Natural killer cell (primary cell): ENCODE data around the gene ELOB. TPM values are rescaled to one million over a fixed set of nuclear protein-coding genes. Genes with fewer than 3 reads are reported as not detected.
"Not testable (repeated sequence)": the region's sequence is repeated elsewhere in the genome, so short reads cannot be mapped to it uniquely, and the experiment has no call there.

ENCODE experiments used
- ATAC-seq, 3 donors: fragments of 150-1000 bp in 2 of 3; fragments of 200-7000 bp in 1 of 3; cut with Tn5 transposase; 1 replicate in 1 of 3; 2 replicates in 2 of 3; pipeline ENCODE4 v1.10.0; 2021; ENCODE audit warnings: mild to moderate bottlenecking in 2 of 3, moderate library complexity in 2 of 3
- DNase-seq, 2 donors: peaks; one replicate each; pipeline versions ENCODE4 v3.0.0 to v3.0.0-alpha.2; 2013 to 2021; ENCODE audit warnings: mixed read lengths in 1 of 2
- H3K27ac ChIP-seq: one replicate; pipeline ENCODE4 v1.5.1; 2013; ENCODE audit warnings: mild to moderate bottlenecking, low read length
- H3K27me3 ChIP-seq: one replicate; pipeline ENCODE4 v1.6.1; 2013; ENCODE audit warnings: low read length; ENCODE audit not compliant: control insufficient read depth, insufficient read depth
- H3K36me3 ChIP-seq: one replicate; pipeline ENCODE4 v1.6.1; 2013; ENCODE audit warnings: low read length; ENCODE audit not compliant: control insufficient read depth, insufficient read depth
- H3K4me1 ChIP-seq: one replicate; pipeline ENCODE4 v1.6.1; 2013; ENCODE audit warnings: low read length; ENCODE audit not compliant: control insufficient read depth, insufficient read depth
- H3K4me3 ChIP-seq: one replicate; pipeline ENCODE4 v1.5.1; 2013; ENCODE audit warnings: low read length
- H3K9me3 ChIP-seq: one replicate; pipeline ENCODE4 v1.6.1; 2013; ENCODE audit warnings: low read length; ENCODE audit not compliant: control insufficient read depth, insufficient read depth
- H3K27ac Mint-ChIP-seq, 2 donors: one replicate each; pipeline ENCODE4 v1.8.0; 2022; ENCODE audit warnings: mild to moderate bottlenecking in 2 of 2, mixed read lengths in 2 of 2, moderate library complexity in 1 of 2
- H3K27me3 Mint-ChIP-seq, 2 donors: one replicate each; pipeline ENCODE4 v1.8.0; 2022; ENCODE audit warnings: low read depth in 2 of 2, mixed read lengths in 2 of 2
- H3K36me3 Mint-ChIP-seq: one replicate; pipeline ENCODE4 v1.8.0; 2022; ENCODE audit warnings: mixed read lengths
- H3K4me1 Mint-ChIP-seq, 2 donors: one replicate each; pipeline ENCODE4 v1.8.0; 2022; ENCODE audit warnings: mixed read lengths in 2 of 2
- H3K4me3 Mint-ChIP-seq: one replicate; pipeline ENCODE4 v1.8.0; 2022; ENCODE audit warnings: mild to moderate bottlenecking, moderate library complexity, mixed read lengths
- H3K9me3 Mint-ChIP-seq, 2 donors: one replicate each; pipeline ENCODE4 v1.8.0; 2022; ENCODE audit warnings: mixed read lengths in 2 of 2
- CTCF ChIP-seq: fragments of 200-600 bp; IDR thresholded peaks from one replicate; pipeline ENCODE4 v1.8.0; 2022; ENCODE audit warnings: antibody characterized with exemption
- WGBS: methylation state at CpG from one replicate; pipeline ENCODE4 v1.1.7; 2013; ENCODE audit warnings: missing lambda C conversion rate; ENCODE audit not compliant: insufficient coverage; 5-methylcytosine and 5-hydroxymethylcytosine counted together
- intact Hi-C: fragments of 100-400 bp; cut with micrococcal nuclease; formaldehyde crosslinking; loops from one replicate; pipeline ENCODE4 v1.14.2; 2022
- total RNA-seq, 4 donors: library from RNA; stranded (reverse); fragments of 120-200 nt in 1 of 4; gene quantifications; one replicate each; pipeline versions ENCODE4 v1.2.3 to v1.2.4, GENCODE V29; 2013 to 2022

The ELOB gene
- total RNA-seq, 3 donors from 2014 or later (not counting 1 experiment from before 2014, with no cell fraction given) = 146 to 207 (median 161) TPM

GRCh38 chr16:2726923-2727322 lies 50.2 kb downstream of the ELOB start:
- Histone ChIP-seq H3K9me3 (no peaks in the 10 kb centered on the region), H3K27ac (no peak overlapping the region), H3K4me1 (no peaks in the 10 kb centered on the region), H3K4me3 (no peak overlapping the region), H3K27me3 (no peaks in the 10 kb centered on the region), H3K36me3 (no peaks in the 10 kb centered on the region)
- Mint-ChIP-seq H3K27me3 (peaks cover 4 to 7% of the 10 kb centered on the region in 2 donors), H3K9me3 (no peaks in the 10 kb centered on the region), H3K4me3 (no peak overlapping the region), H3K27ac (no peak overlapping the region), H3K36me3 (no peaks in the 10 kb centered on the region), H3K4me1 (no peaks in the 10 kb centered on the region)
- 89% methylated on average over 5 of the region's 5 CpGs for WGBS
- ATAC-seq (no peak), DNase-seq (no peak)
- TF ChIP-seq CTCF = no peak
- intact Hi-C loops = no loop called here

DNA sequence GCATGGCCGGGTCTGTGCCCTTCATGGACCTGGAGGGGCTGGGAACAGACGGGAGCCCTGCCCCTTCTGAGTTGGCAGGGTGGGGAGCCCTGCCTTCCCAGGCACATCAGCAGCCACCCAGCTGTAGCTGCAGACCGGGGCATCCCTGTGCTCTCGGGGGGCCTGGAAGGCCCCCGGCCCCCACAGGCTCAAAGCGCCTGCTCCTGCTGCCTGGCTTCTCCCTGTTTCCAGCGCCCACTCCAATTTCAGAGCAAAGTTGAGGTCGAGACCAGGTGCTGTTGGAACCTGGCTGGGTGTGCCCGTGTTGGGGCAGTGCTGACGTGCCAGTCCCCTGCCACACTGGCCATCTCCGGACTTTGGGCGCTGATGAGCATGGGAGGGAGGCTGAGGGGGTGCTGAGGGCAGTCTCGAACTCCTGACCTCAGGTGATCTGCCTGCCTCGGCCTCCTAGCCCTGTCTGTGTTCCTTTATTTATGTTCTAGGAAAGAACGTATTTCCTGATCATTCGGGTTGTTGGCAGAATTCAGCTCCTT lies 52.2 kb downstream of the ELOB start:
- intact Hi-C loops = loop anchor here (5.0 kb wide), 1 partner anchor 43 kb away; the partner anchor contains the start of gene KCTD5
- ATAC-seq (no peak), DNase-seq (no peak)
- Mint-ChIP-seq H3K4me3 (no peak overlapping the region), H3K27ac (no peak overlapping the region), H3K9me3 (no peaks in the 10 kb centered on the region), H3K4me1 (no peaks in the 10 kb centered on the region), H3K36me3 (no peaks in the 10 kb centered on the region), H3K27me3 (peaks cover 4 to 7% of the 10 kb centered on the region in 2 donors)
- Histone ChIP-seq H3K4me1 (peaks cover 11% of the 10 kb centered on the region), H3K9me3 (no peaks in the 10 kb centered on the region), H3K27ac (no peak overlapping the region), H3K27me3 (no peaks in the 10 kb centered on the region), H3K36me3 (no peaks in the 10 kb centered on the region), H3K4me3 (no peak overlapping the region)
- 77% methylated on average over 16 of the region's 16 CpGs for WGBS
- no peak for TF ChIP-seq CTCF

- TF ChIP-seq CTCF = no peak
- H3K27ac ChIP-seq = no peak overlapping the region
- peaks cover 11% of the 10 kb centered on the region for H3K4me1 ChIP-seq
- DNase-seq (no peak), ATAC-seq (no peak)
- no peaks in the 10 kb centered on the region for H3K36me3 ChIP-seq
- intact Hi-C loops = loop anchor here (5.0 kb wide), 1 partner anchor 42 kb away; the partner anchor contains the start of gene KCTD5
- Mint-ChIP-seq H3K4me1 (no peaks in the 10 kb centered on the region), H3K27ac (no peak overlapping the region), H3K27me3 (peaks cover 4 to 7% of the 10 kb centered on the region in 2 donors), H3K4me3 (no peak overlapping the region), H3K36me3 (no peaks in the 10 kb centered on the region), H3K9me3 (no peaks in the 10 kb centered on the region)
- no peak overlapping the region for H3K4me3 ChIP-seq
- 79% methylated on average over 5 of the region's 7 CpGs for WGBS
- H3K27me3 ChIP-seq = no peaks in the 10 kb centered on the region
- H3K9me3 ChIP-seq = no peaks in the 10 kb centered on the region
These were observed 52.9 kb downstream of the ELOB start for GRCh38 chr16:2724088-2724676.

DNA sequence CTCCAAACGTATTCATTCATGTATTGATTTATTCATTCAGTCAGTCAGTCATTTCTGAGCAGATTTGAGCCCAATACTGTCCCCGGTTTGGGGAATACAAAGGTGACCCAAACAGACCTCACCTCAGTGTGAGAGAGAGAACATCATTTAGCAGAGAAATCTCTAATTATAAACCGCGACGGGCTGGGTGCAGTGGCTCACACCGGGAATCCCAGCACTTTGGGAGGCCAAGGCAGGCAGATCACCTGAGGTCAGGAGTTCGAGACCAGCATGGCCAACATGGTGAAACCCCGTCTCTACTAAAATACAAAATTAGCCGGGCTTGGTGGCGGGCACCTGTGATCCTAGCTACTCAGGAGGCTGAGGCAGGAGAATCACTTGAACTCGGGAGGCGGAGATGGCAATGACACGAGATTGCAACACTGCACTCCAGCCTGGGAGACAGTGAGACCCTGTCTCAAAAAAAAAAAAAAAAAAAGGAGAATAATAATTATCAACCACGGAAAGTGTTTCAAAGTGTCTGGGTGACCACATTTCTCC lies 55.4 kb downstream of the ELOB start:
- Mint-ChIP-seq H3K27ac (peak overlapping the region in 1 of 2 donors; percentile 83), H3K4me3 (peak overlapping the region; percentile 73)
- peak overlapping the region; percentile 10 for H3K27ac ChIP-seq
- not testable (repeated sequence) for H3K27me3 ChIP-seq, H3K9me3 ChIP-seq, H3K9me3 Mint-ChIP-seq, H3K4me1 Mint-ChIP-seq, ATAC-seq, H3K36me3 Mint-ChIP-seq, H3K27me3 Mint-ChIP-seq, DNase-seq, H3K36me3 ChIP-seq
- peaks cover 11% of the 10 kb centered on the region for H3K4me1 ChIP-seq
- H3K4me3 ChIP-seq = peak overlapping the region; percentile 5
- WGBS = 41% methylated on average over 14 of the region's 14 CpGs
- intact Hi-C loops = loop anchor here (5.0 kb wide), 1 partner anchor 39 kb away; the partner anchor contains the start of gene KCTD5

Other genes with a start within 250 kb of the ELOB start
- under 1 TPM; 0.28 to 0.56 (median 0.45) TPM for gene CEMP1, start 245.9 kb downstream of the ELOB start, total RNA-seq
- gene PDPK1, start 239.3 kb downstream of the ELOB start, total RNA-seq = 10 to 100 TPM; 63.1 to 80.7 (median 73.5) TPM
- 10 to 100 TPM; 34.2 to 37.9 (median 36.5) TPM for gene KCTD5, start 94.8 kb downstream of the ELOB start, total RNA-seq
- 1 to 10 TPM in 2 of 3 donors, under 1 TPM in 1; 0.42 to 1.3 (median 1.2) TPM for gene PRSS27, start 57.1 kb downstream of the ELOB start, total RNA-seq
- 1,000 to 10,000 TPM; 1,131 to 1,162 (median 1,149) TPM for gene SRRM2, start 24.6 kb downstream of the ELOB start, total RNA-seq
- under 1 TPM; 0.20 to 0.63 (median 0.54) TPM for gene PRSS33, start 10.3 kb upstream of the ELOB start, total RNA-seq
- gene PRSS41, start 21.2 kb upstream of the ELOB start, total RNA-seq = under 1 TPM in 1 of 3 donors, not detected in 2; 0.33 TPM
- 1 to 10 TPM in 1 of 3 donors, under 1 TPM in 1, not detected in 1; 0.64 to 6.6 TPM for gene PRSS21, start 40.0 kb upstream of the ELOB start, total RNA-seq
- 1 to 10 TPM in 2 of 3 donors, under 1 TPM in 1; 0.78 to 1.5 (median 1.1) TPM for gene ZG16B, start 53.0 kb upstream of the ELOB start, total RNA-seq
- 1 to 10 TPM; 1.5 to 7.7 (median 3.3) TPM for gene PRSS22, start 80.9 kb upstream of the ELOB start, total RNA-seq
- gene FLYWCH2, start 105.9 kb upstream of the ELOB start, total RNA-seq = 10 to 100 TPM; 12.0 to 12.7 (median 12.6) TPM
- 100 to 1,000 TPM in 2 of 3 donors, 10 to 100 TPM in 1; 85.1 to 148 (median 130) TPM for gene FLYWCH1, start 134.7 kb upstream of the ELOB start, total RNA-seq
- gene KREMEN2, start 187.0 kb upstream of the ELOB start, total RNA-seq = under 1 TPM in 1 of 3 donors, not detected in 2; 0.16 TPM
- 1 to 10 TPM; 2.9 to 4.4 (median 3.5) TPM for gene PAQR4, start 192.1 kb upstream of the ELOB start, total RNA-seq
- gene PKMYT1, start 203.2 kb upstream of the ELOB start, total RNA-seq = 1 to 10 TPM; 2.6 to 5.9 (median 3.5) TPM
- under 1 TPM in 2 of 3 donors, not detected in 1; 0.34 to 0.35 TPM for gene CLDN9, start 235.6 kb upstream of the ELOB start, total RNA-seq
- not detected for gene CLDN6, start 240.9 kb upstream of the ELOB start, total RNA-seq
- gene TNFRSF12A, start 243.1 kb upstream of the ELOB start, total RNA-seq = 1 to 10 TPM; 2.4 to 3.7 (median 3.1) TPM
- 10 to 100 TPM; 15.4 to 21.8 (median 16.0) TPM for gene HCFC1R1, start 246.7 kb upstream of the ELOB start, total RNA-seq
- 10 to 100 TPM; 17.1 to 21.5 (median 17.2) TPM for gene THOC6, start 246.8 kb upstream of the ELOB start, total RNA-seq